NCI-H1436 (cell line): ENCODE results near the gene FMNL2.

Source experiments
- DNase-seq: peaks from one replicate; lab custom pipeline; 2025; lab: John Stamatoyannopoulos, UW

The FMNL2 gene

DNA sequence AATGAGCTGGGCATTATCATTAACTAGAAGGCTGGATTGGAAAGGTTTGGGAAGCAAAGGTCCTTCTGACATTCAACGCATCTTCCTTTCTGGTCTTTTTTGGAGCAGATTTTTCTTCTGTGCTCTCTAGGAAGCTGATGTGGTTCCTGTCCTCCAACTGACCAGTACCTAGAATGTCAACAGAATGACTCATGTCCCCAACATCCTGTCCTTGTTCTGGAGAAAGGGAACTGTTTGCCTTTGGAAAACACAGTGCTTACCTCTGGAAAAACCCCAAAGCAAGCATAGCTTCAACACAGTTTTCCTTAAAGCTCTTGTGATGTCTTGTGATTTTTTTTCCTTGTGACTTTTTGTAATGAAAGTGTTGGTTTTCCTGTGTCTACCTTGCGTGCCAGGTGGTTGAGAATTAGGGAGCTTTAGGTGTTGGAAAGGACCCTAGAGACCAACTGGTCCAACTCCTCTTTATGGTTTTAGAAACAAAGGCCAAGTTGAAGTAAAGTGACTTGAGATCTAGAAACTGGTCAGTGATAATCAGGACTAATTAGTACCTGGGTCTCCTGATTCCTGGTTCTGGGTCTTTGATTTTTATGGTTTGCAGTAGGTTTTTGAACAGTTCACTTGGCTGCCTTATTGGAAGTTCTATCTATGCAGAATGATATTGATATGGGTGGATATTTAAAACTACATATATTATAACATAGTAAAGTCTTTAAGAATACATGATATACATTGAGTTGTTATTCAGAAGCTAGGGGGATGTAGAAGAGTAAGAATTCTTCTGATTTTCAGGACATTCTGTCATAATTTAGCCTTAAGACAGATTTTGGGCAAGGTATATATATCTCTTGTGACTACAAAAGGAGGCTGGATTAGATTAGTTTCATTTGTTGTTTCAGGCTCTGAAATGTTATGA lies 70.5 kb downstream of the FMNL2 start:
- no peak for DNase-seq

DNA sequence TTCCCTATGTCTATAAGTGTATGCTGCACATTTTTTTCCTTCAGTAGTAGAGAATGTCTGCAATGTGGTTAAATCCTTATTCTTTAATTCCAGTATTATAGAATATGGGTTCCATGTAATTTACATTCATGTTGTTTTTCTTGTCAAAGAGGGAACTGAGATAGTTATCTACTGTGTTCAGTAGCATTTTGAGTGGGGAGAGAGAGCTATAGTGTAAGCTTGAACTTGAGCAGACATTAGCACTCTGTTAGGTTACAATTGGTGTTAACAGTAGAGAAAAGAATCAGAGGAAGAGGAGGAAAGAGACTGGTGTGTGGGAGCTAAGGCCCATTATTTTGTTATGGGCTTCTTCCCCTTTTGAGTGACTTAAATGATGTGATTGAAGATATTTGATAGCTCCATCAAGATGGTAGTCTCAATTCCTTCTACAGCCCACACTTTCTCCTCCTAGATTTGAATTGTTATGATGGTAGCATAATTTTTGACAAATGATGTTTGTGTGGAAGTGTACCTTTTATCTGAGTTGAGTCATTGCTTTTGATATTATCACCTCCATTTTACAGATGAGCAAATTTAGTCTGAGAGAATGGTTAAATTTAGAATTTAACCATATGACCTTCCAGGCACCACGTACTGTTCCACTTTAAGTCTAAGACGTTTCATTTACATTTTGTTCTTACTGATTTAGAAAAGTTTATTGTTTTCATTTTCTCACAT lies 71.3 kb downstream of the FMNL2 start:
- no peak for DNase-seq

- DNase-seq, result no peak
Measured at GRCh38 chr2:152406836-152407161, 71.8 kb downstream of the FMNL2 start.

- no peak for DNase-seq
Measured at GRCh38 chr2:152407204-152407721, 72.3 kb downstream of the FMNL2 start.

GRCh38 chr2:152407806-152408205 lies 72.8 kb downstream of the FMNL2 start:
- DNase-seq, result no peak

- DNase-seq, result no peak
Measured at GRCh38 chr2:152408254-152408653, 73.3 kb downstream of the FMNL2 start.

GRCh38 chr2:152409386-152410164 lies 74.6 kb downstream of the FMNL2 start:
- no peak for DNase-seq

DNA sequence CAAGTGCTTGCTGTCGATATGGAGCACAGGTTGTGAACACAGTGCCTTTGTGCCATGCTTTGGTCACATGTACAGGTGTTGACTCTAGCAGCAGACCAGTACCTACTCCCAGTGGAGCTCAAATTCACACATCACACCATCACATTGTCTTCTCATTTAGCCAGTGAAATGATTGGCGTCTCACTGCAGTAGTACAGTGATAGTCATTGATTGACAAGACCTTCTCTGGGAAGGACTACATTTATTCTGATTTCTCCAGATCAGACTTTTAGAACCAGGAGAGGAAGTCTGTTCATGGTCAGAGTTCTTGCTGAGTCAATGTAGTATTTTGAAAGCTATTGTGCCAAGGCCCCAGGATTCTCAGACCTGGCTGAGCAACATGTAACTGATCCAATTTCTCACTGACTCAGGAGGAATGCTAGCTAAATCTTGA lies 75.2 kb downstream of the FMNL2 start:
- no peak for DNase-seq

DNA sequence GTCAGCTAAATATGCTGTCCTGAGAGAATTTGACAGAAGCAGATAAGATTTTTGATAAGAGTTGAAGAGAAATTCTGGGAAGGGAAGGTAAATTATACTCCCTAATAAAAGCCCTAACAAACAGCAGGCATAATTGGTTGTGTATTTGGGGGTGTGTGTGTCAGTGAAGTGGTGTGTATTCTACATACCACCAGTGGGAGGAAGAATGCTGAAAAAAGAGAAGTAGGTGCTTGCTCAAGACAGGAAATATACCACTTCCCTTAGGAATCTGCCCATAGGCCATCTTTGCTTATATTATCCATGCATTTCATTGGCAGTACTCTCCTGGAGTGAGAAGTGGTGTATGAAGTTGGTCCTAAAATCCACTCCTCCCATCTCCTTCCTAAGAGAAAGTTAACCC lies 76.2 kb downstream of the FMNL2 start:
- no peak for DNase-seq

GRCh38 chr2:152413228-152414030 lies 78.5 kb downstream of the FMNL2 start:
- no peak for DNase-seq

DNA sequence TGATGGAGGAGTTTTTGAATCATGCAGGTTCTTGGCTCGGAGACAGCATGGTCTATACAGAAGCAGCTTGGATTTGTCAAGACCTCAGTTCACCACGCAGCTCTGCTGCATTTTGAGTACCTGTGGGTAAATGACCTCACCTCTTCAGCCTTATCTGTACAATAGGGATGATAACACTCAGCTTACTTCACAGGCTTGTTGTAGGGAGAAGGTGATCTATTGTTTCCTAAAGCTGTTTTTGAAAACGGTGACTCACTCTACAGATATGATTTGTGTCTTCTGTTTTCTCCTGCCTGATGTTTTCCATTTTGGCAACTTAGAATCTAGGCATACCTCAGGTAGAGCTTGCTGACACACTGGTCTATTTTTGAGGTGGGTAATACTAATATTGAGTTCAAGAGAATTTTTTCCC lies 80.3 kb downstream of the FMNL2 start:
- no peak for DNase-seq

- DNase-seq, result no peak
Measured at GRCh38 chr2:152415796-152416195, 80.8 kb downstream of the FMNL2 start.

- no peak for DNase-seq
Measured at GRCh38 chr2:152418688-152419087, 83.7 kb downstream of the FMNL2 start.

DNA sequence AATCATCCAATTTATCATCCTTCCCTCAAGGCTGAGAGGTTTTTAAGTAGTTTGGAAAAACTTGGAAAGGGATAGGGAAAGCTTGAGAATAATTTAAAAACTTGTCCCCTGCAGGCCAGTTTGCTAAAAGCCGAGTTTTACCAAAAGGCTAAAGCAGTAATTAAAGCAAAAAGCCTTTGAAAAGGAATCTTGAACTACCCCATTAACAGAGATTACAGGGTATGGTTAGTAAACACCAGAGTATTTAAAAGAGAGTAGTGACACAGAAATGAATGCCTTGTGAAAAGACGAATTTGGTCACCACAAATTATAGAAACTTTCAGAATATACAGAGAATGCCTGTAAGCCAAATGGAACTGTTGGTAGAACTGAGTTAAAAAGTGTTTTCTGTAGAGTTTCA lies 85.0 kb downstream of the FMNL2 start:
- DNase-seq, result no peak

DNA sequence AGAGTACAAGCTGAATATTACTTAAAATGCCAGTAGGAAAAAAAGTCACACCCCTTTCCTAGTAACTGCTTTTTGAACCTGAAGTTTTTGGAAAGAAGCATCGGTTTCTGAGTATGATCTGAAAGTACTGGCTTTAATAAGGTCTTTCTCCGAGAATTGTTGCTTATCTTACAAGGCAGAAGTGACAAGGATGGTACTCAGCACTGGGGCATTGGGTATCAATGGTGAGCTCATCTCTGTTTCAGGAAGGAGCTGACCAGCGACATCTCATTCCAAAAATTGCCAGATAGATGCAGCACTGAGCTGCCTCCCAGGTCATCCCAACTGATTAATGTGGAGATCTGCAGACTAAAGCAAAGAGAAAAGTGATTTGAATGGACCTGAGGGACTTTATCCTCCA lies 85.4 kb downstream of the FMNL2 start:
- no peak for DNase-seq

GRCh38 chr2:152420936-152421335 lies 86.0 kb downstream of the FMNL2 start:
- no peak for DNase-seq

GRCh38 chr2:152421521-152422370 lies 86.8 kb downstream of the FMNL2 start:
- no peak for DNase-seq

GRCh38 chr2:152423684-152424083 lies 88.7 kb downstream of the FMNL2 start:
- DNase-seq, result no peak

DNA sequence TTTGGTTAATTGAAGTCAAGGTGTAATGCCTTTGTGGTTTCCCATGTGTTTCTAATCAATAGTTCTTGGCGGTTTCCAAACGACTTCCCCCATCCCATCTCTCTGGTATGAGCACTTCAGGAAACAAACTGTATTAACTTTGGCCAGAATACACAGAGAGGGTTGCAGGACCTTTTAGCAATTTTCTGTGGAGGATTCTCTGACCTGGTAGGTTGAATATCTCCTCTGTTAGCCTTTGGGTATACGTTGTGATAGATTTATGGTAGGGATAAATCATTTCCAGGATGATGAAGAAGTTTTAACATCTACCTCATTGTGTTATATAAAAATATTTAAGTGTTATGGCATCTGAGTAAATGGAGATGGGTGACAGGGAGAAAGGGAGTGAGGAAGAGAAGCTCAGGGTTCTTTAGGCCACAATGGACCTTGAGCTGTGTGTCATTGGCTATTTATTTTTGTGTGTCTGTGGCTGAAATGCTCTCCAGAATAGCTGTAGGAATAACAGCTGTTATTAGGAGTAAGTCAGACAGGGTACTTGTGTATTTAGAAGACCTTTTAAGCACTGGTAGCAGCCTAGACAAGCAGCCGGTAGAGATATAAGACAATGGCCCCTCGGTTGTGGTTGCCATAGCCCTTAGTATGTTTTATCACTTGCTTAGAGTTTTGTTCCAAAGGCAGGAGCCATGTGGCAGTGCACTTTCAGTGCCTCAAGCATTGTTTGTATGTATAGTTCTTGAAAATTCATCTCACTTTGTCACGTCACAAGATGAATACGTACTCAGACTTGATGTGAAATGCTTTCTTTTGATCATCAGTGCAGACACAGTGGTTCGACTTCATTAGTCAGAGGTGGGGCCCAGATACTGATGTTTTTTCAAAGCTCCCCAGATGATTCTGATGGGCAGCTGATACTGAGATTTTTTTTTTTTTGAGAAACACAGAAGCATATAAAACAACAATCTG lies 91.1 kb downstream of the FMNL2 start:
- DNase-seq, result no peak
